Measurements from ENCODE around the gene ROR1.
"Not testable (repeated sequence)": the region's sequence is repeated elsewhere in the genome, so short reads cannot be mapped to it uniquely, and the experiment has no call there.

ROR1 gene

GRCh38 chr1:63816217-63816815 is 42.5 kb downstream of the ROR1 start:
- H3K4me1 Mint-ChIP-seq; H3K4me3 Mint-ChIP-seq; DNase-seq (ENCODE audit: low spot score in 2 of 2); ATAC-seq (ENCODE audit: low read depth); H3K9me3 Mint-ChIP-seq; H3K27me3 Mint-ChIP-seq; H3K27ac Mint-ChIP-seq; H3K36me3 Mint-ChIP-seq: not testable (repeated sequence)

GRCh38 chr1:63817152-63817667 is 43.4 kb downstream of the ROR1 start:
- H3K27ac Mint-ChIP-seq: no peak overlapping the region
- H3K27me3 Mint-ChIP-seq: peaks cover 2% of the 10 kb centered on the region
- H3K36me3 Mint-ChIP-seq: no peaks in the 10 kb centered on the region
- DNase-seq (ENCODE audit: low spot score in 2 of 2) (no peak), ATAC-seq (ENCODE audit: low read depth) (no peak)
- no peak overlapping the region for H3K4me3 Mint-ChIP-seq
- H3K9me3 Mint-ChIP-seq: peaks cover 2% of the 10 kb centered on the region
- H3K4me1 Mint-ChIP-seq: no peaks in the 10 kb centered on the region

GRCh38 chr1:63817700-63818099 is 43.9 kb downstream of the ROR1 start:
- ATAC-seq (ENCODE audit: low read depth) (no peak), DNase-seq (ENCODE audit: low spot score in 2 of 2) (no peak)
- Mint-ChIP-seq H3K27ac (no peak overlapping the region), H3K9me3 (peaks cover 2% of the 10 kb centered on the region), H3K4me1 (no peaks in the 10 kb centered on the region), H3K4me3 (no peak overlapping the region), H3K27me3 (peaks cover 2% of the 10 kb centered on the region), H3K36me3 (no peaks in the 10 kb centered on the region)

GRCh38 chr1:63818567-63819325 is 44.9 kb downstream of the ROR1 start:
- H3K27ac Mint-ChIP-seq: no peak overlapping the region
- H3K9me3 Mint-ChIP-seq: peaks cover 2% of the 10 kb centered on the region
- ATAC-seq (ENCODE audit: low read depth) (no peak), DNase-seq (ENCODE audit: low spot score in 2 of 2) (no peak)
- no peaks in the 10 kb centered on the region for H3K36me3 Mint-ChIP-seq
- H3K4me1 Mint-ChIP-seq: no peaks in the 10 kb centered on the region
- H3K27me3 Mint-ChIP-seq: peaks cover 3% of the 10 kb centered on the region
- H3K4me3 Mint-ChIP-seq: no peak overlapping the region

GRCh38 chr1:63819795-63820194 is 46.0 kb downstream of the ROR1 start:
- Mint-ChIP-seq H3K4me3 (no peak overlapping the region), H3K4me1 (no peaks in the 10 kb centered on the region), H3K36me3 (no peaks in the 10 kb centered on the region), H3K27ac (no peak overlapping the region), H3K9me3 (peaks cover 2% of the 10 kb centered on the region), H3K27me3 (peaks cover 3% of the 10 kb centered on the region)
- ATAC-seq (ENCODE audit: low read depth) (no peak), DNase-seq (ENCODE audit: low spot score in 2 of 2) (no peak)

GRCh38 chr1:63821091-63822005 is 47.5 kb downstream of the ROR1 start:
- ATAC-seq (ENCODE audit: low read depth) (no peak), DNase-seq (ENCODE audit: low spot score in 2 of 2) (no peak)
- H3K4me1 Mint-ChIP-seq: no peaks in the 10 kb centered on the region
- peaks cover under 1% of the 10 kb centered on the region for H3K9me3 Mint-ChIP-seq
- H3K4me3 Mint-ChIP-seq: no peak overlapping the region
- no peaks in the 10 kb centered on the region for H3K36me3 Mint-ChIP-seq
- H3K27ac Mint-ChIP-seq: no peak overlapping the region
- peaks cover 3% of the 10 kb centered on the region for H3K27me3 Mint-ChIP-seq

- Mint-ChIP-seq H3K4me3 (no peak overlapping the region), H3K36me3 (no peaks in the 10 kb centered on the region), H3K9me3 (no peaks in the 10 kb centered on the region), H3K4me1 (peaks cover 3% of the 10 kb centered on the region), H3K27ac (no peak overlapping the region), H3K27me3 (peaks cover 3% of the 10 kb centered on the region)
- ATAC-seq (ENCODE audit: low read depth) (no peak), DNase-seq (ENCODE audit: low spot score in 2 of 2) (no peak)
Measured at GRCh38 chr1:63822540-63822939, 48.7 kb downstream of the ROR1 start.

- no peak overlapping the region for H3K4me3 Mint-ChIP-seq
- no peak for ATAC-seq (ENCODE audit: low read depth)
Measured at GRCh38 chr1:63824451-63824850, 50.6 kb downstream of the ROR1 start.

GRCh38 chr1:63825111-63825510 is 51.3 kb downstream of the ROR1 start:
- H3K27ac Mint-ChIP-seq: no peak overlapping the region
- no peak for DNase-seq (ENCODE audit: low spot score in 2 of 2)
- ATAC-seq (ENCODE audit: low read depth): no peak

More at GRCh38 chr1:63824451-63824850, 50.6 kb downstream of the ROR1 start:
- Mint-ChIP-seq H3K27ac (no peak overlapping the region), H3K27me3 (peaks cover 6% of the 10 kb centered on the region), H3K36me3 (no peaks in the 10 kb centered on the region), H3K4me1 (peaks cover 11% of the 10 kb centered on the region), H3K9me3 (no peaks in the 10 kb centered on the region)
- DNase-seq (ENCODE audit: low spot score in 2 of 2): no peak

GRCh38 chr1:63826246-63826861 is 52.5 kb downstream of the ROR1 start:
- H3K36me3 Mint-ChIP-seq; H3K9me3 Mint-ChIP-seq; H3K27me3 Mint-ChIP-seq; DNase-seq (ENCODE audit: low spot score in 2 of 2); H3K4me3 Mint-ChIP-seq; H3K27ac Mint-ChIP-seq; ATAC-seq (ENCODE audit: low read depth): not testable (repeated sequence)
- H3K4me1 Mint-ChIP-seq: peaks cover 11% of the 10 kb centered on the region

More at GRCh38 chr1:63825111-63825510, 51.3 kb downstream of the ROR1 start:
- H3K36me3 Mint-ChIP-seq: no peaks in the 10 kb centered on the region
- H3K4me3 Mint-ChIP-seq: no peak overlapping the region
- H3K4me1 Mint-ChIP-seq: peaks cover 11% of the 10 kb centered on the region
- peaks cover 6% of the 10 kb centered on the region for H3K27me3 Mint-ChIP-seq
- no peaks in the 10 kb centered on the region for H3K9me3 Mint-ChIP-seq

- H3K27ac Mint-ChIP-seq: no peak overlapping the region
- no peaks in the 10 kb centered on the region for H3K9me3 Mint-ChIP-seq
- ATAC-seq (ENCODE audit: low read depth) (no peak), DNase-seq (ENCODE audit: low spot score in 2 of 2) (no peak)
- H3K4me1 Mint-ChIP-seq: peaks cover 17% of the 10 kb centered on the region
- no peak overlapping the region for H3K4me3 Mint-ChIP-seq
- H3K27me3 Mint-ChIP-seq: peaks cover 5% of the 10 kb centered on the region
- H3K36me3 Mint-ChIP-seq: no peaks in the 10 kb centered on the region
Measured at GRCh38 chr1:63827411-63828321, 53.8 kb downstream of the ROR1 start.

- Mint-ChIP-seq H3K4me3 (no peak overlapping the region), H3K36me3 (no peaks in the 10 kb centered on the region), H3K27ac (peak overlapping the region; percentile 4), H3K4me1 (peaks cover 20% of the 10 kb centered on the region), H3K9me3 (no peaks in the 10 kb centered on the region), H3K27me3 (peaks cover 3% of the 10 kb centered on the region)
- ATAC-seq (ENCODE audit: low read depth) (peak; percentile 90), DNase-seq (ENCODE audit: low spot score in 2 of 2) (peak in 1 of 2 donors; percentile 9)
Measured at GRCh38 chr1:63828322-63829044, 54.7 kb downstream of the ROR1 start.

Data from memory B cell (primary cell).